OCI-LY1 (cell line): ENCODE measurements around the gene ATG9A.

Experiments
- H2AFZ ChIP-seq: fragments of 200-600 bp; sonication (generic), shearing (Covaris generic); 2 replicates; pipeline ENCODE4 v1.6.0; 2014; ENCODE audit warnings: antibody characterized with exemption, mild to moderate bottlenecking, low read length
- H3F3A ChIP-seq: fragments of 200-600 bp; sonication (generic), shearing (Covaris generic); 2 replicates; pipeline ENCODE4 v1.6.0; 2014; ENCODE audit warnings: mild to moderate bottlenecking, antibody characterized with exemption, low read length, moderate library complexity; ENCODE audit not compliant: insufficient read depth
- H3K27ac ChIP-seq: fragments of 200-600 bp; sonication (generic); 2 replicates; pipeline ENCODE4 v1.5.1; 2014; ENCODE audit warnings: low read length, mixed run types, mild to moderate bottlenecking, low read depth; ENCODE audit not compliant: poor library complexity, severe bottlenecking
- H3K27me3 ChIP-seq: fragments of 200-600 bp; sonication (generic); 2 replicates; pipeline ENCODE4 v1.6.0; 2014; ENCODE audit warnings: antibody characterized with exemption, mild to moderate bottlenecking, low read length, moderate library complexity; ENCODE audit not compliant: insufficient read depth
- H3K36me3 ChIP-seq: fragments of 200-600 bp; sonication (generic); 2 replicates; pipeline ENCODE4 v1.6.1; 2014; ENCODE audit warnings: mild to moderate bottlenecking, antibody characterized with exemption, low read length, moderate library complexity, mixed read lengths; ENCODE audit not compliant: insufficient read depth
- H3K4me1 ChIP-seq: fragments of 200-600 bp; sonication (generic); 2 replicates; pipeline ENCODE4 v1.5.1; 2014; ENCODE audit warnings: mild to moderate bottlenecking, low read length, moderate library complexity; ENCODE audit not compliant: insufficient read depth, severe bottlenecking
- H3K4me2 ChIP-seq: fragments of 200-600 bp; sonication (generic), shearing (Covaris generic); 2 replicates; pipeline ENCODE4 v1.6.1; 2014; ENCODE audit warnings: low read length
- H3K4me3 ChIP-seq: fragments of 200-600 bp; sonication (generic); 2 replicates; pipeline ENCODE4 v1.5.1; 2014; ENCODE audit warnings: low read length, low read depth, mild to moderate bottlenecking, mixed read lengths; ENCODE audit not compliant: poor library complexity, severe bottlenecking
- H3K79me2 ChIP-seq: fragments of 200-600 bp; shearing (Covaris generic); 2 replicates; pipeline ENCODE4 v1.6.1; 2016; ENCODE audit warnings: mixed run types, low read length, mixed read lengths; ENCODE audit not compliant: insufficient read depth
- H3K9ac ChIP-seq: fragments of 200-600 bp; sonication (generic), shearing (Covaris generic); 2 replicates; pipeline ENCODE4 v1.6.1; 2014; ENCODE audit warnings: mild to moderate bottlenecking, low read length, mixed read lengths
- H3K9me2 ChIP-seq: fragments of 200-600 bp; sonication (generic), shearing (Covaris generic); 2 replicates; pipeline ENCODE4 v1.6.1; 2014; ENCODE audit warnings: low read depth, mild to moderate bottlenecking, low read length, mixed read lengths
- H3K9me3 ChIP-seq: fragments of 200-600 bp; shearing (Covaris generic); 2 replicates; pipeline ENCODE4 v1.6.1; 2014; ENCODE audit warnings: low read length, mixed read lengths
- H4K20me1 ChIP-seq: fragments of 200-600 bp; sonication (generic), shearing (Covaris generic); 2 replicates; pipeline ENCODE4 v1.6.0; 2016; ENCODE audit warnings: mild to moderate bottlenecking, low read length; ENCODE audit not compliant: insufficient read depth
- CTCF ChIP-seq: fragments of 200-600 bp; sonication (generic), shearing (Covaris generic); IDR thresholded peaks from 2 replicates; pipeline ENCODE4 v1.5.1; 2017; ENCODE audit warnings: mild to moderate bottlenecking, antibody characterized with exemption, low read length, moderate library complexity, mixed read lengths
- EZH2 ChIP-seq: fragments of 200-600 bp; sonication (generic), shearing (Covaris generic); IDR thresholded peaks from 2 replicates; pipeline ENCODE4 v1.8.0; 2017; ENCODE audit warnings: borderline replicate concordance, mixed run types, mild to moderate bottlenecking, antibody characterized with exemption, low read length, moderate library complexity, mixed read lengths

The ATG9A gene

GRCh38 chr2:219210196-219210885, 19.1 kb downstream of the ATG9A start:
- Histone ChIP-seq H3K79me2 (no peaks in the 10 kb centered on the region), H3K27ac (no peak overlapping the region), H3K9me3 (no peaks in the 10 kb centered on the region), H3K4me1 (peaks cover 21% of the 10 kb centered on the region), H3K4me3 (no peak overlapping the region), H2AFZ (no peak overlapping the region), H3K9ac (no peak overlapping the region), H3F3A (0 out of 2 replicates have a peak, but pooled peaks cover 3% of the 10 kb centered on the region), H3K9me2 (no peaks in the 10 kb centered on the region), H3K4me2 (no peak overlapping the region), H3K27me3 (no peaks in the 10 kb centered on the region), H4K20me1 (no peaks in the 10 kb centered on the region), H3K36me3 (peaks cover 73% of the 10 kb centered on the region)
- TF ChIP-seq EZH2: no peak
- no peak for TF ChIP-seq CTCF

GRCh38 chr2:219209236-219210195, 19.9 kb downstream of the ATG9A start:
- Histone ChIP-seq H3K4me2 (no peak overlapping the region), H3K4me1 (peaks cover 21% of the 10 kb centered on the region), H3K9ac (no peak overlapping the region; the same call in 1 of the 2 replicates), H3K9me3 (peaks cover 6% of the 10 kb centered on the region; the same call in 1 of the 2 replicates), H2AFZ (no peak overlapping the region), H3K27me3 (no peaks in the 10 kb centered on the region), H3K27ac (no peak overlapping the region), H3K79me2 (no peaks in the 10 kb centered on the region), H3F3A (0 out of 2 replicates have a peak, but pooled peaks cover 3% of the 10 kb centered on the region), H4K20me1 (no peaks in the 10 kb centered on the region), H3K36me3 (peaks cover 65% of the 10 kb centered on the region), H3K9me2 (no peaks in the 10 kb centered on the region), H3K4me3 (no peak overlapping the region)
- TF ChIP-seq CTCF: no peak
- TF ChIP-seq EZH2: no peak

- peak overlapping the region; percentile 70 for H3K4me3 ChIP-seq
- TF ChIP-seq CTCF (no peak), EZH2 (no peak)
- H3K4me1 ChIP-seq: peaks cover 21% of the 10 kb centered on the region
- no peaks in the 10 kb centered on the region for H3K9me2 ChIP-seq
- peak overlapping the region; percentile 55 for H3K27ac ChIP-seq
- H2AFZ ChIP-seq: no peak overlapping the region
- no peaks in the 10 kb centered on the region for H3K27me3 ChIP-seq
- peaks cover 6% of the 10 kb centered on the region; the same call in 1 of the 2 replicates for H3K9me3 ChIP-seq
- H3K79me2 ChIP-seq: no peaks in the 10 kb centered on the region
- 0 out of 2 replicates have a peak, but pooled peaks cover 3% of the 10 kb centered on the region for H3F3A ChIP-seq
- peaks cover 51% of the 10 kb centered on the region for H3K36me3 ChIP-seq
- H4K20me1 ChIP-seq: no peaks in the 10 kb centered on the region
- peak overlapping the region; percentile 82 for H3K9ac ChIP-seq
- peak overlapping the region; percentile 86 for H3K4me2 ChIP-seq
Observed at GRCh38 chr2:219207884-219208740, 21.3 kb downstream of the ATG9A start.
